Activated CD4-positive, alpha-beta T cell treated with anti-CD3 and anti-CD28 coated beads, Interleukin-2, amount 10 ng/mL, durations not matched to agents 7 days and 5 days (primary cell): ENCODE results near the gene ZBTB8OS. TPM values are rescaled to one million over a fixed set of nuclear protein-coding genes. Genes with fewer than 3 reads are reported as not detected.
A peak's percentile ranks its signal among the peaks of the same experiment; 100 is the strongest.

Experiments
- CTCF ChIA-PET: fragments of 350-600 bp; sonication (Branson Sonifier 250); formaldehyde crosslinking; loops from one replicate; lab custom pipeline; 2021; ENCODE audit warnings: antibody characterized with exemption; lab: Charles Lee
- POLR2A ChIA-PET: fragments of 350-600 bp; sonication (Branson Sonifier 250); formaldehyde crosslinking; loops from one replicate; lab custom pipeline; 2021; ENCODE audit warnings: antibody characterized with exemption; lab: Charles Lee
- DNase-seq: peaks from one replicate; pipeline ENCODE4 v3.0.0-alpha.2; 2020
- H3K27ac Mint-ChIP-seq: one replicate; pipeline ENCODE4 v1.8.0; 2021; ENCODE audit warnings: mild to moderate bottlenecking, moderate library complexity, mixed read lengths
- H3K27me3 Mint-ChIP-seq: one replicate; pipeline ENCODE4 v1.8.0; 2021; ENCODE audit warnings: mixed read lengths
- H3K36me3 Mint-ChIP-seq: one replicate; pipeline ENCODE4 v1.8.0; 2021; ENCODE audit warnings: low read depth, mixed read lengths
- H3K4me1 Mint-ChIP-seq: one replicate; pipeline ENCODE4 v1.8.0; 2021; ENCODE audit warnings: mixed read lengths
- H3K4me3 Mint-ChIP-seq: one replicate; pipeline ENCODE4 v1.8.0; 2021; ENCODE audit warnings: mild to moderate bottlenecking, moderate library complexity, mixed read lengths
- H3K9me3 Mint-ChIP-seq: one replicate; pipeline ENCODE4 v1.8.0; 2021; ENCODE audit warnings: mixed read lengths
- total RNA-seq, 2 experiments: library from RNA; stranded (reverse); gene quantifications; one replicate each; pipeline ENCODE4 v1.2.3, GENCODE V29; 2021

Gene ZBTB8OS
- total RNA-seq, 2 experiments from 2014 or later = 51.0 to 57.6 TPM

DNA sequence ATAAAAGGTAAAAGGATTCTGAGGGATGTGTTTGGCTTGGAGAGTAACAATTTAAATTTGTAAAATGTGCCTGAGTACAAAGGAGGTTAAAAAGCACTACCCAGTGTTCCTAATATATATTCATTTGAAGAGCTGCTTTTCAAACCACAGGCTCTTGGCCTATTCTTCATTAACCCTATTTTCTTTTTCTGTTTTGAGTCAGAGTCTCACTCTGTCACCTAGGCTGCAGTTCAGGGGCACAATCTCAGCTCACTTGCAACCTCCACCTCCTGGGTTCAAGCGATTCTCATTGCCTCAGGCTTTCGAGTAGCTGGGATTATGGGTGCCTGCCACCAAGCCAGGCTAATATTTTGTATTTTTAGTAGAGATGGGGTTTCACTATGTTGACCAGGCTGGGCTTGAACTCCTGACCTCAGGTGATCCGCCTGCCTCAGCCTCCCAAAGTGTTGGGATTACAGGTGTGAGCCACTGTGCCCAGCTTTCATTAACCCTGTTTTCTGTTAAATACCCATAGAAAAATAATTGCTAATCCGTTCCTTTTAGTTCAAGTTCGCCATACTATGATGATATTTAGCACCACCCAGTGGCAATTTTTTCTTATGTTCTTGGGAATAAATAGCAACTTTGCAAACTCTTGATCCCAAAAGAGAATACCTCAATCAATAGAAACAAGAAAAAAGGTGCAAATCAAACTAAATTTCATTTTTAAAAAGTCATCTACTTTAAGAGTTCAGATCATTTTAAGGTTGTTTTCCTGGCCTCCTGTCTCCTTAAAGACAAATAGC, 30.5 kb downstream of the ZBTB8OS start:
- no peak overlapping the region for H3K27ac Mint-ChIP-seq
- no peak for DNase-seq

DNA sequence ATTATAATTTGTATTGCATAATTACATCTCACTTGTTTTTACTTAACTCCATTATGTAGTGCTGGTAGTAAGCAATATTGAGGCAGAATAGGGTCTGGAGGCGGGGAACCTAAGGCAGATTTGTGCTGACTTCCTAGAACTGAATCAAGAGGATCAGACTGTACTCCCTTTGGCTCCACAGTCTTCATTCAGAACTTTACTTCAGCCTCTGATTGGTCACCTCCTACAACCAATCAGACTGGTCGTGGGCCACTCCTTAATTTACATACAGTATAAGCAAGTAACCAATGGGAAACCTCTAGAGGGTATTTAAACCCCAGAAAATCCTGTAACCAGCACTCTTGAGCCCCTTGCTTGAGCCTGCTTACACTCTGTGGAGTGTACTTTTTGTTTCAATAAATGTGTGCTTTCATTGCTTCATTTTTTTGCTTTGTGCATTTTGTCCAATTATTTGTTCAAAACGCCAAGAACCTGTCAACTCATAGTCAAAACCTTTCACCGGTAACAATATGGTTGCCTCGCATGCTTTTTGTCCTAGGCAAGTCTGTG, 31.6 kb downstream of the ZBTB8OS start:
- ChIA-PET CTCF (interaction anchor here (1.1 kb wide), 1 partner anchor 29 kb away, joined by 3 read pairs; no protein-coding TSS in a partner anchor), POLR2A (no interaction called here)
- Mint-ChIP-seq H3K4me3 (no peak overlapping the region), H3K27me3 (no peaks in the 10 kb centered on the region), H3K36me3 (peaks cover 31% of the 10 kb centered on the region), H3K9me3 (no peaks in the 10 kb centered on the region), H3K4me1 (peaks cover 22% of the 10 kb centered on the region), H3K27ac (no peak overlapping the region)
- no peak for DNase-seq

More for the DNA sequence above, 30.5 kb downstream of the ZBTB8OS start:
- ChIA-PET POLR2A (interaction anchor here (0.6 to 0.7 kb wide), 2 partner anchors 106 to 572 kb away, joined by 3 read pairs; no protein-coding TSS in a partner anchor), CTCF (interaction anchor here (0.6 to 1.1 kb wide), 3 partner anchors 28 to 475 kb away, joined by 3 read pairs; no protein-coding TSS in a partner anchor)
- Mint-ChIP-seq H3K9me3 (peaks cover 3% of the 10 kb centered on the region), H3K4me3 (no peak overlapping the region), H3K36me3 (peaks cover 39% of the 10 kb centered on the region), H3K27me3 (no peaks in the 10 kb centered on the region), H3K4me1 (peaks cover 28% of the 10 kb centered on the region)

DNA sequence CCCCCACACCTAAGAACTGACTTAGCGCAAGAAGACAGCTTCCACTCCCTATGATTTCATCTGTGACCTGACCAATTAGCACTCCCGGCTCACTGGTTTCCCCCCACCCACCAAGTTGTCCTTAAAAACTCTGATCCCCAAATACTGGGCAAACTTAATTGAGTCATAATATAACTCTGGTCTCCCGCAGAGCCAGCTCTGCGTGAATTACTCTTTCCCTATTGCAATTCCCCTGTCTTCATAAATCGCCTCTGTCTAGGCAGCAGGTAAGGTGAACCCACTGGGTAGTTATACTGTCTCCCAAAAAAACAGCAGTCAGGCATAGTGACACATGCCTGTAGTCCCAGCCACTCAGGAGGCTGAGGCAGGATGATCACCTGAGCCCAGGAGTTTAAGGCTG, 36.9 kb downstream of the ZBTB8OS start:
- Mint-ChIP-seq H3K36me3 (peaks cover 4% of the 10 kb centered on the region), H3K9me3 (no peaks in the 10 kb centered on the region), H3K27me3 (peaks cover 5% of the 10 kb centered on the region), H3K27ac (no peak overlapping the region), H3K4me1 (peaks cover 5% of the 10 kb centered on the region), H3K4me3 (no peak overlapping the region)
- POLR2A ChIA-PET = no interaction called here
- CTCF ChIA-PET = no interaction called here
- no peak for DNase-seq

DNA sequence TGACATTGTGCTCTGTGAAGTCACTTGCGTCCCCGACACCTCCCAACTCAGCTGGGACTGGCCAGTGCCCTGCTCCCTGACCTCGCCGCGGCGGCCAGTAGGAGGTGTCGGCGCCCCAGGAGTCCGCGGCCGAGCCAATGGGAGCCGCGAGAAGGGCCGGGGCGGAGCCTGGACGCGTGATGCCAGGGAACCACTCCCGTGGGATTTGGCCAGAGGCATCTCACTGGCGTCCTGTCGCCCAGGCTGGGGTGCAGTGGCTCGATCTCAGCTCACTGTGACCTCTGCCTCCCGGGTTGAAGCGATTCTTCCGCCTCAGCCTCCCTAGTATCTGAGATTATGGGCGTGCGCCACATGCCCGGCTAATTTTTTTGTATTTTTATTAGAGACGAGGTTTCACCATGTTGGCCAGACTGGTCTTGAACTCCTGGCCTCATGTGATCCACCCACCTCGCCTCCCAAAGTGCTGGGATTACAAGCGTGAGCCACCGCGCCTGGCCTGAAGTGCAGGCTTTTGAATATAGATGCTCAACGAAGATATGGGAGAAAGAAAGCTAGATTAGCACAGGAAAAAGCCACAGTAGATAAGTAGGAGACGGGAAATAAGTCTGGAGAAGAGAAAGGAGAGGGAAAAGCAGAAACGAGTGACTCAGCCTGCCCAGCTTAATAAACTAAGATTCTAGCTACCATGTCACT, 38.0 kb downstream of the ZBTB8OS start:
- no peak overlapping the region for H3K27ac Mint-ChIP-seq
- H3K27me3 Mint-ChIP-seq = peaks cover 5% of the 10 kb centered on the region
- ChIA-PET CTCF (no interaction called here), POLR2A (interaction anchor here (0.6 kb wide), 1 partner anchor 10 kb away, joined by 6 read pairs; no protein-coding TSS in a partner anchor)
- peaks cover 5% of the 10 kb centered on the region for H3K4me1 Mint-ChIP-seq
- DNase-seq = peak; percentile 45
- H3K4me3 Mint-ChIP-seq = peak overlapping the region; percentile 64
- H3K9me3 Mint-ChIP-seq = no peaks in the 10 kb centered on the region
- peaks cover 1% of the 10 kb centered on the region for H3K36me3 Mint-ChIP-seq

DNA sequence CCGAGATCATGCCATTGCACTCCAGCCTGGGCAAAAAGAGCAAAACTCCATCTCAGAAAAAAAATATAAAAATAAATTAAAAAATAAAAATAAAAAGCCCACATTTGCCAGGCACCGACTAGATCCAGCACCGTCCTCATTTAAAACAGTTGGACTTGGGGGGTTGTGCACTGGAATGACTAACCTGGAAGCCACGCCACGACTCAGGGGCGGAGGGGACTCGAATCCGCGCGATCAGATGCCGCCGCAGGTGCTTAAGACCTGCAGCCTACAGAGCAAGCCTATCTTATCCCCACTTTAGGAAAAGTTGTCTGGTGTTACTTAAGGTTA, 38.5 kb downstream of the ZBTB8OS start:
- no peak for DNase-seq
- POLR2A ChIA-PET = no interaction called here
- Mint-ChIP-seq H3K4me3 (peak overlapping the region; percentile 64), H3K9me3 (no peaks in the 10 kb centered on the region), H3K27me3 (peaks cover 5% of the 10 kb centered on the region), H3K36me3 (no peaks in the 10 kb centered on the region), H3K27ac (no peak overlapping the region), H3K4me1 (peaks cover 5% of the 10 kb centered on the region)
- CTCF ChIA-PET = no interaction called here

DNA sequence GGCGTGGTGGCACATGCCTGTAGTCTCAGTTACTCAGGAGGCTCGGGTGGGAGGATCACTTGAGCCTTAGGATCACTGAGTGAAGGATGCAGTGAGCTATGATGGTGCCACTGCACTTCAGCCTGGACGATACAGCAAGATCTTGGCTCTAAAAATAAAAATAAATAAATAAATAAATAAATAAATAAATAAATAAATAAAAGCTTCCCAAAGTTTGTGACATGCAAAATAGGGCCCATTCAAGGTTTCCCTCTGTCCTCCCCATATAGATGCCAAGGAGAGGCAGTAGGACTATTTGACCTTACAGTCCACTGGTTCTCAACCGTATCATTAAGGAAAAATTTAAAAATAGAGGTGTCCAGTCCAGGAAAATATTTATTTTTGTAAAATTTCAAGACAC, 41.2 kb downstream of the ZBTB8OS start:
- Mint-ChIP-seq H3K27me3 (peaks cover 5% of the 10 kb centered on the region), H3K27ac (no peak overlapping the region), H3K9me3 (no peaks in the 10 kb centered on the region), H3K36me3 (no peaks in the 10 kb centered on the region), H3K4me1 (peaks cover 5% of the 10 kb centered on the region), H3K4me3 (no peak overlapping the region)
- POLR2A ChIA-PET = interaction anchor here (0.7 kb wide), 1 partner anchor 773 kb away, joined by 3 read pairs; no protein-coding TSS in a partner anchor
- DNase-seq = no peak
- CTCF ChIA-PET = no interaction called here

DNA sequence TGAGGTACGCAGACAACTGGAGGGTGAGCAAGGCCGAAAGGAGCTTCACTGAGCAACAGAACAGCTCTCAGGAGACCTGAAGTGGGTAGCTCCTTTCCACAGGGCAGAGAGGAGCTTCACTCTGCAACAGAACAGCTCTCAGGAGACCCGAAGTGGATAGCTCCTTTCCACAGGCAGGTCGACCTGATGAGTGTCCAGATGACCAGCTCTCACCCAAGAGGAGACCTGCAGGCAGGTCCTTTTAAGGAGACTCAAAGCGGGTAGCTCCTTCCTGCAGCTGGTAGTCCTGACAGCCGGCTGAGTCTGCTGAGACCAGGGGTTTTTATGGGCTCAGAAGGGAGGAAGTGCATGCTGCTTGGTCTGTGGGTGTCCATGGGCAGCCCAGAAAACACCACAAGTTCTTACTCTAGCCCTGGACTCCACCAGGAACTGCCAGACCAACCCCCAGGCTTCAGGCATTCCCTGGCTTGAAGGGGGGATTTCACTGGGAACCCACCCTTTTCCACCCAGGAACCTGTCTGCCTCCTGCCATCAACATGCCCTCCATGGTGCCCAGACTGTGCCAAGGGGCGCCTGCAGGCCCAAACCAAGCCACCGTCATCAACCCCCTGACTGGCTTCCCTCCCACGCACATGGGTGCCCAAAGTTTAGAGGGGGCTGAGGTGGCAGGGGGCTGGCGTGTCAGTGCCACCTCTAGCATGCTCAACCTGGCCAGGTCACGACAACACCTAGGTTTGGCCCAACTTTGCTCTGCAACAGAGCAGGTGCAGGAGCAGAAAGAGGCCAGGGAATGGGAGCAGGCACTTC, 43.6 kb downstream of the ZBTB8OS start:
- Mint-ChIP-seq H3K27me3 (no peaks in the 10 kb centered on the region), H3K4me3 (no peak overlapping the region), H3K36me3 (no peaks in the 10 kb centered on the region), H3K27ac (no peak overlapping the region), H3K4me1 (no peaks in the 10 kb centered on the region), H3K9me3 (no peaks in the 10 kb centered on the region)
- DNase-seq = no peak
- ChIA-PET CTCF (no interaction called here), POLR2A (no interaction called here)

DNA sequence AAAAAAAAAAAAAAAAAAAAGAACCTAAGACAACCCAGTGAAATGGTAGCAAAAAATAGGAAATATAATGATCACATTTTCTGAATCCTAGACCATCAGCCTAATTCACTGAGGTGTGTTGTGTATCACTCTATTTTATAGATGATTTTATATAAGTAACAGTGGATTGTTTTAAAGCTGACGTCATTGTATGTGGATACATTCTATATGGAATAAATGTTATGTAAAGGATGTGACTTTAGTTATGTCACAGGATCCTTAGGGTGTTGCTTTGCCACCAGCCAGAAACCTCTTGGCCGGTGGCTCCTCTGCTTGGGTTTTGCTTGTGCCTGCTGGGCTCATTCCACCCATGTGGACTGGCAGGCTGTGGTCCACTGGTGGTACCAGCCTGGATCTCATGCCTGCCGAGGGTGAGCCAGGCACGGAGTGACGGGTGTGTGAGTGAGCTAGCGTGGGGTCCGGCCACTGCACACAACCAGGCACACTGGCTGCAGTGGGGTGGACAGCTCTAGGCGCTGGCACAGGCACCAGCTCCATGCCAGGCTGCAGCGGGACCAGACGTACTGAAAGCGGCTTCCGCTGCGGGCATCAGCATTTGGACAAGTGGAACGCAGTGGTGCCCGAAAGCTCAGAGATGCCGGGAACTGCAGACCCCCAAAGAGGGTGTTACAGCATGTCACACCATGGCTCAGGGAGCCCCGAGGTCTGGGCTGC, 44.5 kb downstream of the ZBTB8OS start:
- H3K4me3 Mint-ChIP-seq = no peak overlapping the region
- no peaks in the 10 kb centered on the region for H3K4me1 Mint-ChIP-seq
- no peaks in the 10 kb centered on the region for H3K9me3 Mint-ChIP-seq
- no peaks in the 10 kb centered on the region for H3K27me3 Mint-ChIP-seq
- H3K36me3 Mint-ChIP-seq = no peaks in the 10 kb centered on the region
- ChIA-PET CTCF (no interaction called here), POLR2A (no interaction called here)
- no peak for DNase-seq
- no peak overlapping the region for H3K27ac Mint-ChIP-seq

DNA sequence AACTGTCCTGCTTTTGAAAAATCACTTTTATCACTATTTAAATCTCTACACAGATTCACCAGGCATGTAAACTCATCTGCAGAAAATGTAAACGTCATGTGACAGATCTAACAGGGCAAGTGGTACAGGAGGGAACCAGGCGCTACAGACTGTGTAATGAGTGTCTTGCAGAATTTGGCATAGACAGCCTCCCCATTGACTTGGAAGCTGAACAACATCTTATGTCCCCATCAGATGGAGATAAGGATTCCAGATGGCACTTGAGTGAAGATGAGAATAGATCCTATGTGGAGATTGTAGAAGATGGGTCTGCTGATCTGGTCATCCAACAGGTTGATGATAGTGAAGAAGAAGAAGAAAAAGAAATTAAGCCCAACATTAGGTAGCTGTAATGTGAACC, 50.3 kb downstream of the ZBTB8OS start:
- H3K4me3 Mint-ChIP-seq = no peak overlapping the region
- DNase-seq = no peak
- H3K27ac Mint-ChIP-seq = no peak overlapping the region
- H3K4me1 Mint-ChIP-seq = no peaks in the 10 kb centered on the region
- H3K9me3 Mint-ChIP-seq = no peaks in the 10 kb centered on the region
- ChIA-PET CTCF (no interaction called here), POLR2A (no interaction called here)
- no peaks in the 10 kb centered on the region for H3K36me3 Mint-ChIP-seq
- no peaks in the 10 kb centered on the region for H3K27me3 Mint-ChIP-seq

DNA sequence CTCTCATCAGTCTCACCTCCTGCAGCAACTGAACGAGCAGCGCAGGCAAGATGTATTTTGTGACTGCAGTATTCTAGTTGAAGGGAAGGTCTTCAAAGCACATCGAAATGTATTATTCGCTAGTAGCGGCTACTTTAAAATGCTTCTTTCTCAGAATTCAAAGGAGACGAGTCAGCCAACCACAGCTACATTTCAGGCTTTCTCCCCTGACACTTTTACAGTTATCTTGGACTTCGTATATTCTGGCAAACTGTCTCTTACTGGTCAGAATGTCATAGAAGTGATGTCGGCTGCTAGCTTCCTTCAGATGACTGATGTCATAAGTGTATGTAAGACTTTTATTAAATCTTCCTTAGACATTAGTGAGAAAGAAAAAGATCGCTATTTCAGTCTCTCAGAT, 57.4 kb downstream of the ZBTB8OS start:
- no peak overlapping the region for H3K4me3 Mint-ChIP-seq
- H3K27me3 Mint-ChIP-seq = no peaks in the 10 kb centered on the region
- ChIA-PET POLR2A (no interaction called here), CTCF (no interaction called here)
- no peaks in the 10 kb centered on the region for H3K4me1 Mint-ChIP-seq
- H3K36me3 Mint-ChIP-seq = no peaks in the 10 kb centered on the region
- no peak for DNase-seq
- no peak overlapping the region for H3K27ac Mint-ChIP-seq
- H3K9me3 Mint-ChIP-seq = no peaks in the 10 kb centered on the region

DNA sequence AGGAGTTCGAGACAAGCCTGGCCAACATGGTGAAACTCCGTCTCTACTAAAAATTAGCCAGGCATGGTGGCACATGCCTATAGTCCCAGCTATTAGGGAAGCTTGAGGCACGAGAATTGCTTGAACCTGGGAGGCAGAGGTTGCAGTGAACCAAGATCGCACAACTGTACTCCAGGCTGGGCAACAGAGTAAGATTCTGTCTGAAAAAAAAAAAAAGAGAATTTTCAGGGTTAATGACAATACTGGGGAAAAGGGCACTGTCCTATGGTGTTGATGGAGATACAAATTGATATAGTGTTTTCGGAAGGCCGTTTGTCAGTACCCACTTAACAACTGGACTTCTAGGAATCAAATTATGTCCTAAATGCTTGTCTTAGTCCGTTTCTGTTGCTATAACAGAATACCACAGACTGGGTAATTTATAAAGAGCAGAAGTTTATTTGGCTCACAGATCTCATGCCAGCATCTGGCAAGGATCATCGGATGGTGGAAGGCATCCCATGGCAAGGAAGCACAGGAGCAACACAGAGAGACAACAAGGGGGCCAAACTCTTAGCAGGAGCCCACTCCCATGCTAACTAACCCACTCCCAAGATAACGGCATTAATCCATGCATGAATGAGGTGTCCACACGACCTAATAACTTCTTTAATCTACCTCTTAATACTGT, 69.9 kb downstream of the ZBTB8OS start:
- H3K36me3 Mint-ChIP-seq = no peaks in the 10 kb centered on the region
- DNase-seq = no peak

More for the DNA sequence above, 69.9 kb downstream of the ZBTB8OS start:
- POLR2A ChIA-PET = no interaction called here
- H3K4me3 Mint-ChIP-seq = no peak overlapping the region
- H3K9me3 Mint-ChIP-seq = no peaks in the 10 kb centered on the region
- H3K27ac Mint-ChIP-seq = no peak overlapping the region
- peaks cover 5% of the 10 kb centered on the region for H3K27me3 Mint-ChIP-seq
- CTCF ChIA-PET = no interaction called here
- no peaks in the 10 kb centered on the region for H3K4me1 Mint-ChIP-seq
